Forelimb muscle (tissue), 1 donor: ENCODE data around the gene KLRB1. TPM values are rescaled to one million over a fixed set of nuclear protein-coding genes. Genes with fewer than 3 reads are reported as not detected.
A peak's percentile ranks its signal among the peaks of the same experiment; 100 is the strongest.
"Not testable (repeated sequence)": the region's sequence is repeated elsewhere in the genome, so short reads cannot be mapped to it uniquely, and the experiment has no call there.

Experiments used
- DNase-seq: peaks from one replicate; pipeline ENCODE4 v3.0.0-alpha.2; 2013; ENCODE audit warnings: low read depth
- polyA plus RNA-seq: library from polyadenylated mRNA; unstranded; fragments of 120-200 nt; gene quantifications from one replicate; pipeline ENCODE4 v1.2.1, GENCODE V29; 2013; ENCODE audit not compliant: insufficient read length

Gene KLRB1
- polyA plus RNA-seq, 1 donor: 1.1 TPM

DNA sequence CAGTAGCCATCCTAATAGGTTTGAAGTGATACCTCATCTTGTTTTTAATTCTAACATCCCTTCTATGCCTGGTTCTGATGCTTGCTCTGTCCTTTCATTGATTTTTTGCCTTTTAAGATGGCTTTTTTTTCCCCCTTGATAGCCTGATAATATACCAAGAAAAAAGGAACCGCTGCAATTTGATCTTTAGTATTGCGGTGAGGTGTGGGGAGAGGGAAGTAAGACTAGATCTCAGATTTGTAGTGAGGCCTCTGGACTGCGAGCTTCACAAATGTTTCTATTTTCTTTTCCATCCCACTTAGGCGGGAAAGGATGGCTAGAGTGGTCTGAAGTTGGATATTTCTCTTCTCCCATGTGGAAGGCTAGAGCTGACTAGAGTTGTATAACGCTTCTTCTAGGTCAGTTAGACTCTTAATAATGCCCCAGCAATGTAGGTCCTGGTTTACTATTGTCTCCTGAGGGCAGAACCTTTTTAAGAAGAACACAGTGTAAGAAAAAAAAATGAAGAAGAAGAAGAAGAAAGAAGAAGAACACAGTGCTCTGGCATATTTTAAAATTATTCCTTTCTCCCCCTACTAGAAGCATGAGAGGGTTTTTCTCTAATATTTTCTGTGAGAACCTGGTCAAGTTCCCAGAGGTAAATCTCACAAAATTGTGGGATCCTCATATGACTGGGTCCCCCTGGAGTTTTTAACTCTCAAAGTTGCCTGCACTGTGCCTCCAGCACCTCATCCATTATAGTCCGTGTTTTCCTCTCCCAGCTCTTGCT lies 11.9 kb upstream of the KLRB1 start:
- DNase-seq: no peak

- DNase-seq: not testable (repeated sequence)
These were observed 11.2 kb upstream of the KLRB1 start for GRCh38 chr12:9618906-9619305.

GRCh38 chr12:9617124-9617523 lies 9.4 kb upstream of the KLRB1 start:
- no peak for DNase-seq

DNA sequence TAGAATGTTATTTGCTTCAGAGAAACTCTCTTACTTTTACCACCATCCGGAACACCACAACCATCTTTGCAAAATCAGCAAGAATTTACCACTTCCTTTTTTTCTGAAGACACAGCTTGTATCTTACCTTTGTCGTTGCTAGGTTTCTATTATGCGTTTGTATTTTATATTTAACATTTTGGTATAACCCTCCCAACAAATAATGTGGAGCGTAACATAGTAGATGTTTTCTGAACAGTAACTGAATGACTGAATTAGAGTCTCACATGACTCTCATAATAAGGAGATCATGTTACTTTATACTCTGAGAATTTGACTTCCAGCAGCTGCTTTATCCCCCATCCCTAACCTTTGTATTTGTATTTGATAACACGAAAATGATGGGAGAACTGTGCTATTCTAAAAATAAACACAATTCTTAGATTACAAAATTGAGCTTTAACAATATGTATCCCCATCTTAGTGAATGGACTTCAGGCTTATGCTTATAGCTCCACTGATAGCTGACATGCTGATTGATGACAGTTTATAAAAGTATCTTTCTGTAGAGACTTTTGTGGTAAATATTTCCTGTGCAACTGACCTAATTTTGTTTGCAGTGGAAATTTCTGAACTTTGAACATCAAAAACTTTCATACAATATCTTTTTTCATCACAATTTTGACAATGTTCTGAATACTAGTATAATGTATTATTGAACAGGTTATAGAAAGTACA lies 7.9 kb upstream of the KLRB1 start:
- DNase-seq: peak; percentile 2

DNA sequence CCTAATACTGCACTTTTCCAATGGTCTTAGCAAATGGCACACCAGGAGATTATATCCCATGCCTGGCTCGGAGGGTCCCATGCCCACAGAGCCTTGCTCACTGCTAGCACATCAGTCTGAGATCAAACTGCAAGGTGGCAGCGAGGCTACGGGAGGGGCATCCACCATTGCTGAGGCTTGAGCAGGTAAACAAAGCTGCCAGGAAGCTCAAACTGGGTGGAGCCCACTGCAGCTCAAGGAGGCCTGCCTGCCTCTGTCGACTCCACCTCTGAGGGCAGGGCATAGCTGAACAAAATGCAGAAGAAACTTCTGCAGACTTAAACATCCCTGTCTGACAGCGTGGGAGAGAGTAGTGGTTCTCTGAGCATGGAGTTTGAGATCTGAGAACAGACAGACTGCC lies 2.9 kb upstream of the KLRB1 start:
- not testable (repeated sequence) for DNase-seq

DNA sequence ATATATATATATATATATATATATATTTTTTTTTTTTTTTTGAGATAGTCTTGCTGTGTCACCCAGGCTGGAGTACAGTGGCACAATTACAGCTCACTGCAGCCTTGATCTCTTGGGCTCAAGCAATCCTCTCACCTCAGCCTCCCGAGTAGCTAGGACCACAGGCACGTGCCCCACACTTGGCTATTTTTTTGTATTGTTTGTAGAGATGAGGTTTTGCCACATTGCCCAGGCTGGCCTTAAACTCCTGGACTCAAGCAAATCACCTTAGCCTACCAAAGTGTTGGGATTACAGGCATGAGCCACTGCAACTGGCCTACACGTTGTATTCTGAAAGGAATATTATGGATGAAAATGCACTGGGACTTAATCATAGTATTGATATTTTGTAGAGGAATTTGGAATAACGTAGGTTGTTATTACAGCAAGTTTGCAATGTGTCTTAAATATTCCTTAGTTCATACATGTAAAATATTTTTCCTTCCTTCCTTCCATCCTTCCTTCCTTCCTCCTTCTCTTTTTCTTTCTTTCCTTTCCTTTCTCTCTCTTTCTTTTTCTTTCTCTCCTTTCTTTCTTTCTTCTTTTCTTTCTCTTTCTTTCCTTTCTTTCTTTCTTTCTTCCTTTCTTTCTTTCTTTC lies 862 bp downstream of the KLRB1 start:
- no peak for DNase-seq

- no peak for DNase-seq
These were observed 1.5 kb downstream of the KLRB1 start for GRCh38 chr12:9606247-9606646.

GRCh38 chr12:9605483-9605882 lies 2.2 kb downstream of the KLRB1 start:
- DNase-seq: no peak

DNA sequence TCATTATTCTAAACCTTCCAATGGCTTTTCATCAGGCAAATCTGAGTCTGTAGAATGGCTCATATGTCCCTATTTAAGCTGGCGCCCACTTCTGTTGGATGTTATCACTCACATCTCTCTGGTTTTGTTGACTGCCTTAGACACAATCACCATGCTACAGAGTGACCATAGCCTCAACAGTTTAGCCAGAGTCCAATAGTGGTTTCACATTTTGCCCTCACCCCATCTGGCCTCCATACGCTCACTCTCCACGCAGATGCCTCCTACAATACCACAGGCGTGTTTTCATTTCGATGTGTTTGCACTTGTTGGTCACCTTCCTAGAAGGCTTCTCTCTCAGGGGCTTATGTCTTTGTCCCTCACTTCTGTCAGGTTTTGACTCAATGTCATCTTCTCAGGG lies 3.4 kb downstream of the KLRB1 start:
- no peak for DNase-seq

DNA sequence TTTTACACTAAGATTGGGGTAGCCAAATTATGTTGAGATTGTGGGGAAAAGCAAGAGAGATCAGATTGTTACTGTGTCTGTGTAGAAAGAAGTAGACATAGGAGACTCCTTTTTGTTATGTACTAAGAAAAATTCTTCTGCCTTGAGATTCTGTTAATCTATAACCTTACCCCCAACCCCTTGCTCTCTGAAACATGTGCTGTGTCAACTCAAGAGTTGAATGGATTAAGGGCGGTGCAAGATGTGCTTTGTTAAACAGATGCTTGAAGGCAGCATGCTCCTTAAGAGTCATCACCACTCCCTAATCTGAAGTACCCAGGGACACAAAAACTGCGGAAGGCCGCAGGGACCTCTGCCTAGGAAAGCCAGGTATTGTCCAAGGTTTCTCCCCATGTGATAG lies 7.3 kb downstream of the KLRB1 start:
- DNase-seq: not testable (repeated sequence)

DNA sequence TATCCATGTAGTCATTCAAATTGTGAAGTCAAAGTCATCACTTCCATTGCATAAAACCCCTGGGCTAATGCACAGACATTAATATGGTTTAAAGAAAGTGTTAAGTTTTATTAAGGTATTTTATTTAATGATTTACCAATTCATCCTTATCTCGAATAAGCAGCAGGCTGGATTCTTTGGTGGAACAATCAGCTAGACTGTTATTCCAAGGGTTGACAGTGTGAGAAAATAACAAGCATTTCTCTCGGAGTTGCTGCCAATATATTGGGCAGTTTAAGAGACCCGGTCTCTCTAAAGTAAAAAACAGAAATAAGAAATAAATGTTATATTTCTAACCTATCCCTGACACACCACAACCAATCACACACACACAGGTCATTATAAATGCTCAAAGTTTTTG lies 9.4 kb downstream of the KLRB1 start:
- DNase-seq: no peak

- no peak for DNase-seq
These were observed 10.4 kb downstream of the KLRB1 start for GRCh38 chr12:9597365-9597764.

DNA sequence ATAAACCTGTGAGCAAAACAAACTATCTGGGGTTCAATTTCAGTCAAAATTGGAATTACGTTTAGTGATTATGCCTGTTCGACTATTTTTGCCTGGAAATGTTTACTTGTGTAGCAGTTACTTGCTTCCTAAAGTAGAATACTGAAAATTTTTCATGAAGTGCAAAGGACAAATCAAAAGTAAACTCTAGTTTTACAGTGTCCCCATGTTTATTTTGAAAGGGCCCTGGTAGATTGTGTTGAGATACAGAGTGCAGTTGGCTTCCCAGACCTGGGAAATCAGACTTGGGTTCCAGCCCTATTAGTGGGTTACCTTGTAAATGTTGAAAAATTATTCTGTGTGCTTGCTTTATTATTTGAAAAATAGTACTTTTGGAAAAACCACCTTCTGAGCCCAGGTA lies 17.3 kb downstream of the KLRB1 start:
- DNase-seq: no peak

GRCh38 chr12:9588749-9589148 lies 19.0 kb downstream of the KLRB1 start:
- DNase-seq: no peak

DNA sequence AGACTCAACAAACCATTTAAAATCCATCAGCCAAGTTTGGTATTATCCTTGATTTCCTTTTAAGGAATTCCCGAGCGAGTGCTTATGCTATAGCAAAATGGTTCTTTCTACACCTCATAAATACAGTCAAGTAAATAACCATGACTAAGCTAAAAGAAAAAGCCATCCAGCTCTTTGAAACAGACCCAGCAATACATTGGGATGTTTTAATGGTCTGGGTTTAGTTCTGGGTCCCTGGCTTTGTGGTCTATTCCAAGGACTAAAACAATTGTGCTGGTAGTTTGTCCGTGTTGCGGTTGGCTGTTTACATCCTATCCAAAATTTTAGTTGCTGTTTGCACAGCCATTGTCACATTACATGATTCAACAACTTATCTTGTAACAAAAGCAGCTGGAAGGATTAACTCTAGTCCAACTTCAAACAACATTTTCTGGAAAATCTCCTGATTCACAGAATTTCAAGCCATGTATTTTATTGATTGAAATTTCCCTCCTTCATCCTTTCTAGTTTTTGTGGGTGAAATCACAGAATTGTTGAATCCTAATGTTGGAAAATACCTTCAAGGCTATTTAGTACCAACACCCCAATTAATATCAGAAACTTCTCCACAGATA lies 19.6 kb downstream of the KLRB1 start:
- no peak for DNase-seq

- not testable (repeated sequence) for DNase-seq
These were observed 30.0 kb downstream of the KLRB1 start for GRCh38 chr12:9577729-9578128.

DNA sequence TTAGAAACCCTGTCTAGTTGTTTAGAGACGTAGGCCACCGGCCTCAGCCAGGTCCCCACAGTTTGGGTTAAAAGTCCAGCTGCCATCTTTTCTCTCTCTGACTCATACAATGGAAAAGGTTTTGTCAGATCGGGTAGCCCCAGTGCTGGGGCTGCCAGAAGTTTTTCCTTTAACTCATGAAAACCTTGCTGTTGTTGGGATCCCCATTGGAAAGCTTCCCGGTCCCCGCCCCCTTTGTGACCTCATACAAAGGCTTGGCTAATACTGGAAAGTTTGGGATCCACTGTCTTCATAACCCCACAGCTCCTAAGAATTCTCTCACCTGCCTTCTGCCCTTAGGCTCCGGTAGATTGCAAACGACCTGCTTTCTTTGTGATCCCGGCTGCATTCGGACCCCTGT lies 40.6 kb downstream of the KLRB1 start:
- not testable (repeated sequence) for DNase-seq

- not testable (repeated sequence) for DNase-seq
These were observed 41.6 kb downstream of the KLRB1 start for GRCh38 chr12:9566113-9566512.

GRCh38 chr12:9564418-9564817 lies 43.3 kb downstream of the KLRB1 start:
- DNase-seq: not testable (repeated sequence)

DNA sequence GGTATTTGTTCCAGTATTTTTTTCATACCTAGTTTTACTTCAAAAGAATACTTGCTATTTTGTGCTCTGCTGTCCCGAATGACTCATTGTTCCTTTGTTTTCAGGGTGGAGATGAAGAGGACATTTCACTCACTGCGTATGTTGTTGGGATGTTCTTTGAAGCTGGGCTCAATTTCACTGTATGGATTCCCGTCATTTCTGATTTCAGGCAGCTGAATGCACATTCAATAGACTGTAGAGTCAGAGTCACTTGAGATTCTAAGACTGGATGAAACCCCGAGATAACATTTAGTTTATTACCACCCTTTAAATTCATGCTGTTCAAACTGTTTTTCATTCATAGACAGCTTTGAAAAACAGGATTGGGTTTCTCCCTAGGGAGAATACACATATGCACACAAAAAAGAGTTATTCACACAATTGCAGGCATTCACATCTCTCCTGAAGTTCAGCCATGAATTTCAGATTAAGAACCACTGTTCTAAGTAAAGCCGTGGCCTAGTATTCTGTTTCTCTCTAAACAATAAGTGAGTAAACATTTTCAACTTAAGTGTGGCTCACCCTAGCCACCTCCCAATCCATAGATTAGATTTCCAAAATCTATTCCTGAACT lies 44.8 kb downstream of the KLRB1 start:
- not testable (repeated sequence) for DNase-seq

- not testable (repeated sequence) for DNase-seq
These were observed 62.2 kb downstream of the KLRB1 start for GRCh38 chr12:9545489-9545888.
